Measurements from ENCODE around the gene IGSF3.

The IGSF3 gene

DNA sequence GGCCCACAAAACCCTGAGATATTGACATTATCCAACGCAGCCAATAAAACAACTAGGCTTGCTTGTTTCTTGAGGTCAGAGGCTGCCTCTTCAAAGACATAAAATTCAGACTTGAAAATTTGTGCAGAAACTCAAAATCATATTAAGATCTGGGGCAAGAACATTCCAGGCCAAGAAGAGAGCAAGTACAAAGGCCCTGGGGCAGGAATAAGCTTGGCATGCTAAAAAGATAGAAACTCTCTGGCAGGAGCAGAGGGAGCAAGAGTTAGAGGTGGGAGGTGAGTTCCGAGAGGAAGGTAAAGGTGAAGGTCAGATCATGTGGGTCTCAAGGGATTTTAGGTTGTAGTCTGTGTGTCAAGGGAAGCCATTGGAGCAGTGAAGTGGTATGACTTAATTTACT is 8.8 kb upstream of the IGSF3 start:
- H3K4me3 ChIP-seq (replicated peaks; ENCODE audit: insufficient read depth, low read length) = no peak overlapping the region
- H3K27ac ChIP-seq (replicated peaks) = no peak overlapping the region
- H3K27me3 ChIP-seq (ENCODE audit: insufficient read depth, poor library complexity, severe bottlenecking) = peaks cover 6% of the 10 kb centered on the region
- no peak for TF ChIP-seq SPI1 (IDR thresholded peaks at IDR 0.05; ENCODE audit: borderline replicate concordance, low read depth)
- TF ChIP-seq, protein P1, sequence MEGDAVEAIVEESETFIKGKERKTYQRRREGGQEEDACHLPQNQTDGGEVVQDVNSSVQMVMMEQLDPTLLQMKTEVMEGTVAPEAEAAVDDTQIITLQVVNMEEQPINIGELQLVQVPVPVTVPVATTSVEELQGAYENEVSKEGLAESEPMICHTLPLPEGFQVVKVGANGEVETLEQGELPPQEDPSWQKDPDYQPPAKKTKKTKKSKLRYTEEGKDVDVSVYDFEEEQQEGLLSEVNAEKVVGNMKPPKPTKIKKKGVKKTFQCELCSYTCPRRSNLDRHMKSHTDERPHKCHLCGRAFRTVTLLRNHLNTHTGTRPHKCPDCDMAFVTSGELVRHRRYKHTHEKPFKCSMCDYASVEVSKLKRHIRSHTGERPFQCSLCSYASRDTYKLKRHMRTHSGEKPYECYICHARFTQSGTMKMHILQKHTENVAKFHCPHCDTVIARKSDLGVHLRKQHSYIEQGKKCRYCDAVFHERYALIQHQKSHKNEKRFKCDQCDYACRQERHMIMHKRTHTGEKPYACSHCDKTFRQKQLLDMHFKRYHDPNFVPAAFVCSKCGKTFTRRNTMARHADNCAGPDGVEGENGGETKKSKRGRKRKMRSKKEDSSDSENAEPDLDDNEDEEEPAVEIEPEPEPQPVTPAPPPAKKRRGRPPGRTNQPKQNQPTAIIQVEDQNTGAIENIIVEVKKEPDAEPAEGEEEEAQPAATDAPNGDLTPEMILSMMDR (IDR thresholded peaks at IDR 0.05; ENCODE audit: insufficient read depth, low read length) = no peak
- no peak for TF ChIP-seq POLR2AphosphoS5 (IDR thresholded peaks at IDR 0.05; ENCODE audit: low read depth)
- TF ChIP-seq, protein P2, sequence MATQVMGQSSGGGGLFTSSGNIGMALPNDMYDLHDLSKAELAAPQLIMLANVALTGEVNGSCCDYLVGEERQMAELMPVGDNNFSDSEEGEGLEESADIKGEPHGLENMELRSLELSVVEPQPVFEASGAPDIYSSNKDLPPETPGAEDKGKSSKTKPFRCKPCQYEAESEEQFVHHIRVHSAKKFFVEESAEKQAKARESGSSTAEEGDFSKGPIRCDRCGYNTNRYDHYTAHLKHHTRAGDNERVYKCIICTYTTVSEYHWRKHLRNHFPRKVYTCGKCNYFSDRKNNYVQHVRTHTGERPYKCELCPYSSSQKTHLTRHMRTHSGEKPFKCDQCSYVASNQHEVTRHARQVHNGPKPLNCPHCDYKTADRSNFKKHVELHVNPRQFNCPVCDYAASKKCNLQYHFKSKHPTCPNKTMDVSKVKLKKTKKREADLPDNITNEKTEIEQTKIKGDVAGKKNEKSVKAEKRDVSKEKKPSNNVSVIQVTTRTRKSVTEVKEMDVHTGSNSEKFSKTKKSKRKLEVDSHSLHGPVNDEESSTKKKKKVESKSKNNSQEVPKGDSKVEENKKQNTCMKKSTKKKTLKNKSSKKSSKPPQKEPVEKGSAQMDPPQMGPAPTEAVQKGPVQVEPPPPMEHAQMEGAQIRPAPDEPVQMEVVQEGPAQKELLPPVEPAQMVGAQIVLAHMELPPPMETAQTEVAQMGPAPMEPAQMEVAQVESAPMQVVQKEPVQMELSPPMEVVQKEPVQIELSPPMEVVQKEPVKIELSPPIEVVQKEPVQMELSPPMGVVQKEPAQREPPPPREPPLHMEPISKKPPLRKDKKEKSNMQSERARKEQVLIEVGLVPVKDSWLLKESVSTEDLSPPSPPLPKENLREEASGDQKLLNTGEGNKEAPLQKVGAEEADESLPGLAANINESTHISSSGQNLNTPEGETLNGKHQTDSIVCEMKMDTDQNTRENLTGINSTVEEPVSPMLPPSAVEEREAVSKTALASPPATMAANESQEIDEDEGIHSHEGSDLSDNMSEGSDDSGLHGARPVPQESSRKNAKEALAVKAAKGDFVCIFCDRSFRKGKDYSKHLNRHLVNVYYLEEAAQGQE (IDR thresholded peaks at IDR 0.05; ENCODE audit: insufficient replicate concordance, low read depth) = no peak
- TF ChIP-seq GABPA (IDR thresholded peaks at IDR 0.05; ENCODE audit: low read depth) = no peak
- no peak for DNase-seq (ENCODE audit: low read depth in 1 of 2, low spot score in 1 of 2)

DNA sequence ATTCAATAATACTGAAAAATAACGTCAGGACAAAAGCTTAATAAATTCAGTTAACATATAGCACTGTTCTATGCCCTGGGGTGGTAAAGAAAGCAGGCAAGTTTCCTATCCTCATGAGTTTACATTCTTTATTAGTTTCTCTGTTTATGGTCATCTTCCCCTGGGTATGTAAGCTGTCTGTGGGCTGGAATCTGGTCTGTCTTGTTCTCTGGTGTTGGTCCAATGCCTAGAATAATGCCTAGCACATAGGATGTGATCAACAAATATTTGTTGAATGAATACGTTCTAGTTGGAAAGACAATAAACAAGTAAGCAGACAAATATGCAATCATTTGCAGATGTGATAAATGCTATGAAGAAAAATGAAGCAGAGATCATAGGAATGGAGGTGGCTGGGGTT is 7.2 kb upstream of the IGSF3 start:
- DNase-seq (ENCODE audit: low read depth in 1 of 2, low spot score in 1 of 2) = no peak
- peaks cover 8% of the 10 kb centered on the region for H3K27me3 ChIP-seq (ENCODE audit: insufficient read depth, poor library complexity, severe bottlenecking)
- H3K4me3 ChIP-seq (replicated peaks; ENCODE audit: insufficient read depth, low read length) = no peak overlapping the region
- no peak overlapping the region for H3K27ac ChIP-seq (replicated peaks)
- TF ChIP-seq, protein P2 (IDR thresholded peaks at IDR 0.05; ENCODE audit: insufficient replicate concordance, low read depth) = no peak
- TF ChIP-seq, protein P1 (IDR thresholded peaks at IDR 0.05; ENCODE audit: insufficient read depth, low read length) = no peak
- TF ChIP-seq POLR2AphosphoS5 (IDR thresholded peaks at IDR 0.05; ENCODE audit: low read depth) (no peak), GABPA (IDR thresholded peaks at IDR 0.05; ENCODE audit: low read depth) (no peak), SPI1 (IDR thresholded peaks at IDR 0.05; ENCODE audit: borderline replicate concordance, low read depth) (no peak)

DNA sequence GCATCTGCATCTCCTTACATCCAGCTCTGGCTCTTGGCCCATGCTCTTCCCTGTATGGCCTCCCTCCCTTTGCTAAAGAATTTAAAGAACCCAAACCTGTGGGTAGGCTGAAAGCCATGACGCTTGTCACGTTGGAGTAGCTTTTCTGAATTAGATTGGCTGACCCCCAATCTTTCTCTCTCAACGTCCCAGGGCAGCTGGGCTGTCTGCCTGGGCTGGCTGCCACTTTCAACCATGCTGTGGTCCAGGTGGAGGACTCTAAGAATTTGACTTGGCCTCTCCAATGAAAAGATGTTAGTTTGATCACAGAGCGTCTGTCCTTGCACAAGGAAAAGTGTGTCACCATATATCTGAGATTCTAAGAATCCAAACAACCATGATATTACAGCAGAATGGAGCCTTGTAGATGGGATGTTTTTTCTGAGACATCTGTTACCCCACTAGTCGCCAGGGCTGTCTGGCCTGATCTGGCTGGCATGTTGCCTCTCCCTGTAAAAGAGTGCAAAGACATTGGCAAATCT is 6.5 kb upstream of the IGSF3 start:
- peaks cover 8% of the 10 kb centered on the region for H3K27me3 ChIP-seq (ENCODE audit: insufficient read depth, poor library complexity, severe bottlenecking)
- H3K27ac ChIP-seq (replicated peaks) = no peak overlapping the region
- DNase-seq (ENCODE audit: low read depth in 1 of 2, low spot score in 1 of 2) = no peak
- H3K4me3 ChIP-seq (replicated peaks; ENCODE audit: insufficient read depth, low read length) = no peak overlapping the region
- TF ChIP-seq SPI1 (IDR thresholded peaks at IDR 0.05; ENCODE audit: borderline replicate concordance, low read depth) = no peak
- TF ChIP-seq, protein P1 (IDR thresholded peaks at IDR 0.05; ENCODE audit: insufficient read depth, low read length) = no peak
- TF ChIP-seq GABPA (IDR thresholded peaks at IDR 0.05; ENCODE audit: low read depth) = no peak
- no peak for TF ChIP-seq POLR2AphosphoS5 (IDR thresholded peaks at IDR 0.05; ENCODE audit: low read depth)
- TF ChIP-seq, protein P2 (IDR thresholded peaks at IDR 0.05; ENCODE audit: insufficient replicate concordance, low read depth) = no peak
